ENCODE results near the gene BLOC1S1. TPM values are rescaled to one million over a fixed set of nuclear protein-coding genes. Genes with fewer than 3 reads are reported as not detected.

Gene BLOC1S1
- total RNA-seq, 1 donor from 2014 or later, result 67.3 TPM

DNA sequence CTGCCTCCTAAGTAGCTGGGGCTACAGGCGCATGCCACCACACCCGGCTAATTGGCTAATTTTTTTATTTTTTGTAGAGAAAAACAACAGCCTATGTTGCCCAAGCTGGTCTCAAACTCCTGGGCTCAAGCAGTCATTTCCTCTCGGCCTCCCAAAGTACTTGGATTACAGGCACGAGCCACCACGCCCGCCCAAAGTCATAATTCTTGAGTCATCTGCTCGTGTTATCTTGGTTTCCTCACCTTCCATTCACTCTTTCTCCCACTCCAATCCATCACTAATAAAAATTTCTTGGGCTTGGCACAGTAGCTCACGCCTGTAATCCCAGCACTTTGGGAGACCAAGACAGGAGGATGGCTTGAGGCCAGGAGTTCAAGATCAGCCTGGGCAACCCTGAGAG lies 40.2 kb upstream of the BLOC1S1 start:
- no peak for DNase-seq (ENCODE audit: low spot score)
- H3K4me1 Mint-ChIP-seq (ENCODE audit: low read depth), result no peaks in the 10 kb centered on the region
- no peaks in the 10 kb centered on the region for H3K36me3 Mint-ChIP-seq (ENCODE audit: low read depth)
- no peaks in the 10 kb centered on the region for H3K9me3 Mint-ChIP-seq (ENCODE audit: low read depth)
- H3K27me3 Mint-ChIP-seq (ENCODE audit: low read depth), result peaks cover 22% of the 10 kb centered on the region
- H3K4me3 Mint-ChIP-seq (ENCODE audit: unreplicated experiment), result no peak overlapping the region
- TF ChIP-seq, protein P1, sequence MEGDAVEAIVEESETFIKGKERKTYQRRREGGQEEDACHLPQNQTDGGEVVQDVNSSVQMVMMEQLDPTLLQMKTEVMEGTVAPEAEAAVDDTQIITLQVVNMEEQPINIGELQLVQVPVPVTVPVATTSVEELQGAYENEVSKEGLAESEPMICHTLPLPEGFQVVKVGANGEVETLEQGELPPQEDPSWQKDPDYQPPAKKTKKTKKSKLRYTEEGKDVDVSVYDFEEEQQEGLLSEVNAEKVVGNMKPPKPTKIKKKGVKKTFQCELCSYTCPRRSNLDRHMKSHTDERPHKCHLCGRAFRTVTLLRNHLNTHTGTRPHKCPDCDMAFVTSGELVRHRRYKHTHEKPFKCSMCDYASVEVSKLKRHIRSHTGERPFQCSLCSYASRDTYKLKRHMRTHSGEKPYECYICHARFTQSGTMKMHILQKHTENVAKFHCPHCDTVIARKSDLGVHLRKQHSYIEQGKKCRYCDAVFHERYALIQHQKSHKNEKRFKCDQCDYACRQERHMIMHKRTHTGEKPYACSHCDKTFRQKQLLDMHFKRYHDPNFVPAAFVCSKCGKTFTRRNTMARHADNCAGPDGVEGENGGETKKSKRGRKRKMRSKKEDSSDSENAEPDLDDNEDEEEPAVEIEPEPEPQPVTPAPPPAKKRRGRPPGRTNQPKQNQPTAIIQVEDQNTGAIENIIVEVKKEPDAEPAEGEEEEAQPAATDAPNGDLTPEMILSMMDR (IDR thresholded peaks at IDR 0.05), result no peak
- H3K27ac Mint-ChIP-seq (ENCODE audit: unreplicated experiment), result no peak overlapping the region

DNA sequence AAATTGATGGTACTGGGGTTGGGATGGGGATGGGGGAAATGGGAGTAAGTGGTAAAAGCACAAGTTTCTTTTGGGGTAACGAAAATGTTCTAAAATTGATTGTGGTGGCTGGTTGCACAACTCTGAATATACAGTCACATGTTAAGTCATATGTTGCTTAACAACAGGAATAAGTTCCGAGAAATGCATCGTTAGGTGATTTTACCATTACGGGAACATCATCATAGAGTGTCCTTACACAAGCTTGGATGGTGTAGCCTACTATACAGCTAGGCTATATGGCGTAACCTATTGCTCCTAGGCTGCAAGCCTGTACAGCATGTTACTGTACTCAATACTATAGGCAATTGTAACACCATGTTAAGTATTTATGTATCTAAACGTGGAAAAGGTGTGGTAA lies 39.1 kb upstream of the BLOC1S1 start:
- Mint-ChIP-seq H3K4me1 (ENCODE audit: low read depth) (peaks cover 10% of the 10 kb centered on the region), H3K36me3 (ENCODE audit: low read depth) (no peaks in the 10 kb centered on the region), H3K27me3 (ENCODE audit: low read depth) (peaks cover 22% of the 10 kb centered on the region), H3K9me3 (ENCODE audit: low read depth) (no peaks in the 10 kb centered on the region), H3K4me3 (ENCODE audit: unreplicated experiment) (no peak overlapping the region), H3K27ac (ENCODE audit: unreplicated experiment) (no peak overlapping the region)
- no peak for DNase-seq (ENCODE audit: low spot score)
- TF ChIP-seq, protein P1 (IDR thresholded peaks at IDR 0.05), result no peak

DNA sequence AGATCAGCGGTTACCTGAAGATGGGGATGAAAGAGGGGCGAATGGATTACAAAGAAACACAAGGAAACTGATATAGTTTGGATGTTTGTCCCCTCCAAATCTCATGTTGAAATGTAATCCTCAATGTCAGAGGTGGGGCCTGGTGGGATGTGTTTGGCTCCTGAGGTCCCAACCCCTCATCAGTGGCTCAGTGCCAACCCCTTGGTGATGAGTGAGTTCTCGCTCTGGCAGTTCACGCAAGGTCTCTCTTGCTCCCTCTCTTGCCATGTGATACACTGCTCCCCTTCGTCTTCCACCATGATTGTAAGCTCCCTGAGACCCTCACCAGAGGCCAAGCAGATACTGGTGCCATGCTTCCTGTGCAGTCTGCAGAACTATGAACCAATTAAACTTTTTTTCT lies 36.2 kb upstream of the BLOC1S1 start:
- H3K27me3 Mint-ChIP-seq (ENCODE audit: low read depth), result peaks cover 21% of the 10 kb centered on the region
- H3K4me1 Mint-ChIP-seq (ENCODE audit: low read depth), result peaks cover 14% of the 10 kb centered on the region
- no peak overlapping the region for H3K4me3 Mint-ChIP-seq (ENCODE audit: unreplicated experiment)
- peak; percentile 59 for DNase-seq (ENCODE audit: low spot score)
- no peaks in the 10 kb centered on the region for H3K9me3 Mint-ChIP-seq (ENCODE audit: low read depth)
- TF ChIP-seq, protein P1 (IDR thresholded peaks at IDR 0.05), result no peak
- no peaks in the 10 kb centered on the region for H3K36me3 Mint-ChIP-seq (ENCODE audit: low read depth)
- no peak overlapping the region for H3K27ac Mint-ChIP-seq (ENCODE audit: unreplicated experiment)

DNA sequence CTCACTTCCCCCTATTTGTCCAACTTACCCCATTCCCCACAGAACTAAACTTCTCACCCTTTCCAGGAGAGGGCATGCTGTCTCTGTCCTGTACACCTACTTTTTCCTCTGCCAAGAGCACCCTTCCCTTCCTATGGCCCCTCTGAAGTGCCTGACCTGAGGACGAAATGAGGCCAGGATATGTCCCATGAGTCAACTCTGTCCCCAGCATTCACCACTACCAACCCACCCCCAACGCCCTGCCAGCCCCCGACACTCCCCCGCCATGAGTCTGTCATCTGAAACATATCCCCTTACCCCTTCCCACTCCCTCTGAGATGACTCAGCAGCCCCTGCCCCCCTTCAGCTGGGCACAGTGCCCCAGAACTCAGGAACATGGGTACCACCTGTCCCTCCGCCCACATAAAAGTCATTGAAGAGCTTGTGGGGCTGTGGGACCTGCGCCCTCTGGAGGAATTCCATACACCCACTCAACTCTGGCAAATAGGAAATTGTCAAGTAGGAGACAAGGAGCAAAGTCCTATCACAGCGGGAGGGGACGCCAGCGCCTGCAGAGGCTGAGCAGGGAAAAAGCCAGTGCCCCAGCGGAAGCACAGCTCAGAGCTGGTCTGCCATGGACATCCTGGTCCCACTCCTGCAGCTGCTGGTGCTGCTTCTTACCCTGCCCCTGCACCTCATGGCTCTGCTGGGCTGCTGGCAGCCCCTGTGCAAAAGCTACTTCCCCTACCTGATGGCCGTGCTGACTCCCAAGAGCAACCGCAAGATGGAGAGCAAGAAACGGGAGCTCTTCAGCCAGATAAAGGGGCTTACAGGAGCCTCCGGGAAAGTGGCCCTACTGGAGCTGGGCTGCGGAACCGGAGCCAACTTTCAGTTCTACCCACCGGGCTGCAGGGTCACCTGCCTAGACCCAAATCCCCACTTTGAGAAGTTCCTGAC lies 34.4 kb upstream of the BLOC1S1 start:
- TF ChIP-seq, protein P1 (IDR thresholded peaks at IDR 0.05), result peak; percentile 66
- Mint-ChIP-seq H3K27me3 (ENCODE audit: low read depth) (peaks cover 19% of the 10 kb centered on the region), H3K9me3 (ENCODE audit: low read depth) (no peaks in the 10 kb centered on the region), H3K27ac (ENCODE audit: unreplicated experiment) (peak overlapping the region; percentile 55), H3K36me3 (ENCODE audit: low read depth) (no peaks in the 10 kb centered on the region), H3K4me1 (ENCODE audit: low read depth) (peaks cover 14% of the 10 kb centered on the region), H3K4me3 (ENCODE audit: unreplicated experiment) (peak overlapping the region; percentile 41)
- peak; percentile 74 for DNase-seq (ENCODE audit: low spot score)

DNA sequence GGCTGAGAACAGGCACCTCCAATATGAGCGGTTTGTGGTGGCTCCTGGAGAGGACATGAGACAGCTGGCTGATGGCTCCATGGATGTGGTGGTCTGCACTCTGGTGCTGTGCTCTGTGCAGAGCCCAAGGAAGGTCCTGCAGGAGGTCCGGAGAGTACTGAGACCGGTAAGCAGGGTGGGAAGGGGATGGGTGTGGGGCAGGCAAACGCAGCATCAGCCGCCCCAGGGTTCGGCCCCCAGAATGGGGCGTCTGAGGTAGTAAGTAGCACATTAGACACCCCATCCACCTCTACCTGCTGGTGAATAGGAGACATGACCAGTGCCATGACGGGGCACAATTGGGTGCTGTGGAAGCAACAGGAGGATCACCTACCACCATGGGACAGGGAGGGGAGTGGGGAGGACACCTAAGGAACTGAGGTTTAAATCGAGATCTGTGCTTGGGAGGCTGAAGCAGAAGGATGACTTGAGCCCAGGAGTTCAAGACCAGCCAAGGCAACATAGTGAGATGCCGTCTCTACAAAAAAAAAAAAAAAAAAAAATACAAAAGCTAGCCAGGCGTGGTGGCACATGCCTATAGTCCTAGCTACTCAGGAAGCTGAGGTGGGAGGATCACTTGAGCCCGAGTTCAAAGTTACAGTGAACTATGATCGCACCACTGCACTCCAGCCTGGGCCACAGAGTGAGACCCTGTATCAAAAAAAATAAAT lies 33.6 kb upstream of the BLOC1S1 start:
- TF ChIP-seq, protein P1 (IDR thresholded peaks at IDR 0.05), result no peak
- peak; percentile 58 for DNase-seq (ENCODE audit: low spot score)
- Mint-ChIP-seq H3K9me3 (ENCODE audit: low read depth) (no peaks in the 10 kb centered on the region), H3K4me1 (ENCODE audit: low read depth) (peaks cover 14% of the 10 kb centered on the region), H3K27ac (ENCODE audit: unreplicated experiment) (no peak overlapping the region), H3K36me3 (ENCODE audit: low read depth) (peaks cover 3% of the 10 kb centered on the region), H3K27me3 (ENCODE audit: low read depth) (peaks cover 17% of the 10 kb centered on the region), H3K4me3 (ENCODE audit: unreplicated experiment) (no peak overlapping the region)
